NCI-H1436 (cell line): ENCODE results near the gene MRPL38.

Source experiments
- DNase-seq: peaks from one replicate; lab custom pipeline; 2025; lab: John Stamatoyannopoulos, UW

The MRPL38 gene

GRCh38 chr17:75904749-75905521, at the start of gene MRPL38:
Gene MRPL38, minus strand, starts transcription at chr17:75904884. Its CDS starts 9 bp downstream, at chr17:75904875.
- DNase-seq: peak; percentile 98

- no peak for DNase-seq
Measured at GRCh38 chr17:75950855-75951554, 46.3 kb upstream of the MRPL38 start.

GRCh38 chr17:75950421-75950820, 45.7 kb upstream of the MRPL38 start:
- no peak for DNase-seq

- no peak for DNase-seq
Measured at GRCh38 chr17:75945211-75945610, 40.5 kb upstream of the MRPL38 start.

GRCh38 chr17:75943491-75943890, 38.8 kb upstream of the MRPL38 start:
- DNase-seq: no peak

- no peak for DNase-seq
Measured at GRCh38 chr17:75942473-75942872, 37.8 kb upstream of the MRPL38 start.

GRCh38 chr17:75941442-75941819, 36.7 kb upstream of the MRPL38 start:
- no peak for DNase-seq

GRCh38 chr17:75940727-75941441, 36.2 kb upstream of the MRPL38 start, which contains the start of gene FBF1:
Gene FBF1, minus strand, starts transcription at chr17:75941042. Its CDS starts 2,893 bp downstream, at chr17:75938149.
- DNase-seq: peak; percentile 94

- no peak for DNase-seq
Measured at GRCh38 chr17:75937652-75938051, 33.0 kb upstream of the MRPL38 start.

- DNase-seq: no peak
Measured at GRCh38 chr17:75933808-75934207, 29.1 kb upstream of the MRPL38 start.

GRCh38 chr17:75932852-75933251, 28.2 kb upstream of the MRPL38 start:
- DNase-seq: no peak

- DNase-seq: no peak
Measured at GRCh38 chr17:75931062-75931461, 26.4 kb upstream of the MRPL38 start.

- peak; percentile 28 for DNase-seq
Measured at GRCh38 chr17:75927286-75927922, 22.7 kb upstream of the MRPL38 start.

GRCh38 chr17:75926456-75926855, 21.8 kb upstream of the MRPL38 start:
- DNase-seq: no peak

GRCh38 chr17:75925912-75926311, 21.2 kb upstream of the MRPL38 start:
- no peak for DNase-seq

- DNase-seq: no peak
Measured at GRCh38 chr17:75925103-75925502, 20.4 kb upstream of the MRPL38 start.

- no peak for DNase-seq
Measured at GRCh38 chr17:75922963-75923874, 18.5 kb upstream of the MRPL38 start.

- no peak for DNase-seq
Measured at GRCh38 chr17:75922173-75922961, 17.7 kb upstream of the MRPL38 start.

GRCh38 chr17:75921596-75921995, 16.9 kb upstream of the MRPL38 start:
- DNase-seq: no peak

- no peak for DNase-seq
Measured at GRCh38 chr17:75920045-75920560, 15.4 kb upstream of the MRPL38 start.
